ENCODE measurements around the gene FXYD5. TPM values are rescaled to one million over a fixed set of nuclear protein-coding genes. Genes with fewer than 3 reads are reported as not detected.
A peak's percentile ranks its signal among the peaks of the same experiment; 100 is the strongest.

FXYD5 gene
- total RNA-seq, 6 experiments from 2014 or later = 5.6 to 23.6 (median 14.2) TPM

GRCh38 chr19:35110974-35111373 lies 43.6 kb upstream of the FXYD5 start:
- peaks cover 0 to 7% (median 0%) of the 10 kb centered on the region in 4 donors for H3K4me1 ChIP-seq
- H3K27me3 ChIP-seq = no peaks in the 10 kb centered on the region
- WGBS (ENCODE audit: insufficient coverage, low coverage, low lambda C conversion rate, missing lambda C conversion rate) = 70% methylated on average over 9 of the region's 9 CpGs
- no peaks in the 10 kb centered on the region for H3K9me3 ChIP-seq
- H3K4me3 ChIP-seq = no peak overlapping the region
- H3K36me3 ChIP-seq = no peaks in the 10 kb centered on the region
- no peak for ATAC-seq
- no peak for DNase-seq
- TF ChIP-seq POLR2A (IDR thresholded peaks at IDR 0.05) (no peak), CTCF (IDR thresholded peaks at IDR 0.05) (no peak)
- intact Hi-C loops (cut with DNase I) = no loop called here
- H3K27ac ChIP-seq = no peak overlapping the region

GRCh38 chr19:35112995-35113688 lies 41.4 kb upstream of the FXYD5 start:
- no peak overlapping the region for H3K27ac ChIP-seq
- H3K27me3 ChIP-seq = no peaks in the 10 kb centered on the region
- no peak for TF ChIP-seq CTCF (IDR thresholded peaks at IDR 0.05)
- no peak for TF ChIP-seq POLR2A (IDR thresholded peaks at IDR 0.05)
- WGBS (ENCODE audit: insufficient coverage, low coverage, low lambda C conversion rate, missing lambda C conversion rate) = 73% methylated on average over 9 of the region's 15 CpGs
- intact Hi-C loops (cut with DNase I) = no loop called here
- peaks cover 0 to 7% (median 0%) of the 10 kb centered on the region in 4 donors for H3K4me1 ChIP-seq
- DNase-seq (no peak), ATAC-seq (no peak)
- no peak overlapping the region for H3K4me3 ChIP-seq
- no peaks in the 10 kb centered on the region for H3K36me3 ChIP-seq
- H3K9me3 ChIP-seq = no peaks in the 10 kb centered on the region

GRCh38 chr19:35114353-35115176 lies 40.0 kb upstream of the FXYD5 start:
- intact Hi-C loops (cut with DNase I) = no loop called here
- 11% methylated on average over 14 of the region's 23 CpGs for WGBS (ENCODE audit: insufficient coverage, low coverage, low lambda C conversion rate, missing lambda C conversion rate)
- TF ChIP-seq POLR2A (IDR thresholded peaks at IDR 0.05) (no peak), CTCF (IDR thresholded peaks at IDR 0.05) (peak; percentile 82 to 96 (median 94))
- Histone ChIP-seq H3K4me3 (no peak overlapping the region), H3K4me1 (peaks cover 0 to 7% (median 0%) of the 10 kb centered on the region in 4 donors), H3K36me3 (no peaks in the 10 kb centered on the region), H3K27me3 (no peaks in the 10 kb centered on the region), H3K27ac (no peak overlapping the region), H3K9me3 (no peaks in the 10 kb centered on the region)
- DNase-seq (no peak), ATAC-seq (peak; percentile 67 to 82 (median 74))

- Histone ChIP-seq H3K27ac (no peak within 1 kb of the TSS), H3K36me3 (no peaks in the 10 kb centered on the region), H3K27me3 (no peaks in the 10 kb centered on the region), H3K9me3 (no peaks in the 10 kb centered on the region), H3K4me1 (peaks cover 0 to 7% (median 0%) of the 10 kb centered on the region in 4 donors), H3K4me3 (no peak within 1 kb of the TSS)
- DNase-seq = no peak
- intact Hi-C loops (cut with DNase I) = no loop called here
- TF ChIP-seq POLR2A (IDR thresholded peaks at IDR 0.05) (no peak), CTCF (IDR thresholded peaks at IDR 0.05) (no peak)
- ATAC-seq = peak in 1 of 4 donors; percentile 3
- 62% methylated on average over 7 of the region's 14 CpGs for WGBS (ENCODE audit: insufficient coverage, low coverage, low lambda C conversion rate, missing lambda C conversion rate)
Observed at GRCh38 chr19:35115177-35115951, 39.2 kb upstream of the FXYD5 start, which contains the start of gene FXYD3. TSS of gene FXYD3 (plus strand) at chr19:35115823. CDS start at chr19:35119377, 3,554 bp downstream.

Data from right lobe of liver (tissue), 6 donors.